NCI-H2227 (cell line): ENCODE results near the gene SLC6A20.

ENCODE experiments used
- DNase-seq: peaks from one replicate; lab custom pipeline; 2025; ENCODE audit not compliant: unreplicated experiment; lab: John Stamatoyannopoulos, UW

Gene SLC6A20

GRCh38 chr3:45781271-45781670 is 15.1 kb downstream of the SLC6A20 start:
- no peak for DNase-seq

- no peak for DNase-seq
Measured at GRCh38 chr3:45779746-45780735, 16.3 kb downstream of the SLC6A20 start.

- no peak for DNase-seq
Measured at GRCh38 chr3:45778761-45779201, 17.6 kb downstream of the SLC6A20 start.

GRCh38 chr3:45777746-45778386 is 18.5 kb downstream of the SLC6A20 start:
- DNase-seq = no peak

- no peak for DNase-seq
Measured at GRCh38 chr3:45777111-45777745, 19.1 kb downstream of the SLC6A20 start.

- DNase-seq = peak; percentile 18
Measured at GRCh38 chr3:45776611-45777010, 19.7 kb downstream of the SLC6A20 start.

- DNase-seq = no peak
Measured at GRCh38 chr3:45776301-45776595, 20.1 kb downstream of the SLC6A20 start.

GRCh38 chr3:45775571-45776300 is 20.6 kb downstream of the SLC6A20 start:
- DNase-seq = no peak

- DNase-seq = no peak
Measured at GRCh38 chr3:45774581-45775521, 21.5 kb downstream of the SLC6A20 start.

GRCh38 chr3:45773714-45774449 is 22.5 kb downstream of the SLC6A20 start:
- no peak for DNase-seq

- DNase-seq = no peak
Measured at GRCh38 chr3:45773072-45773471, 23.3 kb downstream of the SLC6A20 start.

- no peak for DNase-seq
Measured at GRCh38 chr3:45772341-45773035, 23.8 kb downstream of the SLC6A20 start.

- no peak for DNase-seq
Measured at GRCh38 chr3:45771831-45772230, 24.5 kb downstream of the SLC6A20 start.

- DNase-seq = no peak
Measured at GRCh38 chr3:45771166-45771775, 25.1 kb downstream of the SLC6A20 start.

- DNase-seq = no peak
Measured at GRCh38 chr3:45765958-45766357, 30.4 kb downstream of the SLC6A20 start.

- DNase-seq = no peak
Measured at GRCh38 chr3:45765266-45765851, 31.0 kb downstream of the SLC6A20 start.

- DNase-seq = no peak
Measured at GRCh38 chr3:45763303-45763675, 33.0 kb downstream of the SLC6A20 start.
